ENCODE data around the gene DENND1A.

DENND1A gene

GRCh38 chr9:123678038-123678877 lies 251.7 kb downstream of the DENND1A start:
- no peak for DNase-seq

- DNase-seq: no peak
These were observed 253.1 kb downstream of the DENND1A start for GRCh38 chr9:123676869-123677268.

GRCh38 chr9:123669346-123669745 lies 260.6 kb downstream of the DENND1A start:
- no peak for DNase-seq

GRCh38 chr9:123663529-123663928 lies 266.4 kb downstream of the DENND1A start:
- no peak for DNase-seq

GRCh38 chr9:123662057-123662776 lies 267.7 kb downstream of the DENND1A start:
- DNase-seq: peak; percentile 6 to 56 (median 34)

- no peak for DNase-seq
These were observed 269.0 kb downstream of the DENND1A start for GRCh38 chr9:123660691-123661466.

GRCh38 chr9:123659358-123659757 lies 270.6 kb downstream of the DENND1A start:
- no peak for DNase-seq

GRCh38 chr9:123658792-123659191 lies 271.1 kb downstream of the DENND1A start:
- DNase-seq: no peak

GRCh38 chr9:123657941-123658340 lies 272.0 kb downstream of the DENND1A start:
- no peak for DNase-seq

- DNase-seq: no peak
These were observed 272.8 kb downstream of the DENND1A start for GRCh38 chr9:123657099-123657498.

- peak in 1 of 3 donors; percentile 30 for DNase-seq
These were observed 273.4 kb downstream of the DENND1A start for GRCh38 chr9:123656565-123656964.

- DNase-seq: no peak
These were observed 274.1 kb downstream of the DENND1A start for GRCh38 chr9:123655681-123656423.

GRCh38 chr9:123654994-123655637 lies 274.8 kb downstream of the DENND1A start:
- DNase-seq: no peak

GRCh38 chr9:123654218-123654993 lies 275.5 kb downstream of the DENND1A start:
- no peak for DNase-seq

- no peak for DNase-seq
These were observed 277.5 kb downstream of the DENND1A start for GRCh38 chr9:123652416-123652815.

GRCh38 chr9:123651871-123652270 lies 278.1 kb downstream of the DENND1A start:
- no peak for DNase-seq

GRCh38 chr9:123651273-123651672 lies 278.7 kb downstream of the DENND1A start:
- DNase-seq: no peak

GRCh38 chr9:123649909-123650308 lies 280.0 kb downstream of the DENND1A start:
- DNase-seq: no peak

- DNase-seq: no peak
These were observed 282.8 kb downstream of the DENND1A start for GRCh38 chr9:123647145-123647544.

GRCh38 chr9:123645762-123646161 lies 284.2 kb downstream of the DENND1A start:
- no peak for DNase-seq

GRCh38 chr9:123645126-123645525 lies 284.8 kb downstream of the DENND1A start:
- no peak for DNase-seq

Measured in suppressor macrophage treated with lipopolysaccharide for 1 hour (primary cell).